ENCODE measurements around the gene ATP6AP1. TPM values are rescaled to one million over a fixed set of nuclear protein-coding genes. Genes with fewer than 3 reads are reported as not detected.

ATP6AP1 gene
- total and polyA plus RNA-seq, 9 of the 15 experiments (the other 6 are each of a cell fraction or from before 2014, with no cell fraction given) = 8.3 to 90.5 (median 52.9) TPM

- TF ChIP-seq, protein P1, sequence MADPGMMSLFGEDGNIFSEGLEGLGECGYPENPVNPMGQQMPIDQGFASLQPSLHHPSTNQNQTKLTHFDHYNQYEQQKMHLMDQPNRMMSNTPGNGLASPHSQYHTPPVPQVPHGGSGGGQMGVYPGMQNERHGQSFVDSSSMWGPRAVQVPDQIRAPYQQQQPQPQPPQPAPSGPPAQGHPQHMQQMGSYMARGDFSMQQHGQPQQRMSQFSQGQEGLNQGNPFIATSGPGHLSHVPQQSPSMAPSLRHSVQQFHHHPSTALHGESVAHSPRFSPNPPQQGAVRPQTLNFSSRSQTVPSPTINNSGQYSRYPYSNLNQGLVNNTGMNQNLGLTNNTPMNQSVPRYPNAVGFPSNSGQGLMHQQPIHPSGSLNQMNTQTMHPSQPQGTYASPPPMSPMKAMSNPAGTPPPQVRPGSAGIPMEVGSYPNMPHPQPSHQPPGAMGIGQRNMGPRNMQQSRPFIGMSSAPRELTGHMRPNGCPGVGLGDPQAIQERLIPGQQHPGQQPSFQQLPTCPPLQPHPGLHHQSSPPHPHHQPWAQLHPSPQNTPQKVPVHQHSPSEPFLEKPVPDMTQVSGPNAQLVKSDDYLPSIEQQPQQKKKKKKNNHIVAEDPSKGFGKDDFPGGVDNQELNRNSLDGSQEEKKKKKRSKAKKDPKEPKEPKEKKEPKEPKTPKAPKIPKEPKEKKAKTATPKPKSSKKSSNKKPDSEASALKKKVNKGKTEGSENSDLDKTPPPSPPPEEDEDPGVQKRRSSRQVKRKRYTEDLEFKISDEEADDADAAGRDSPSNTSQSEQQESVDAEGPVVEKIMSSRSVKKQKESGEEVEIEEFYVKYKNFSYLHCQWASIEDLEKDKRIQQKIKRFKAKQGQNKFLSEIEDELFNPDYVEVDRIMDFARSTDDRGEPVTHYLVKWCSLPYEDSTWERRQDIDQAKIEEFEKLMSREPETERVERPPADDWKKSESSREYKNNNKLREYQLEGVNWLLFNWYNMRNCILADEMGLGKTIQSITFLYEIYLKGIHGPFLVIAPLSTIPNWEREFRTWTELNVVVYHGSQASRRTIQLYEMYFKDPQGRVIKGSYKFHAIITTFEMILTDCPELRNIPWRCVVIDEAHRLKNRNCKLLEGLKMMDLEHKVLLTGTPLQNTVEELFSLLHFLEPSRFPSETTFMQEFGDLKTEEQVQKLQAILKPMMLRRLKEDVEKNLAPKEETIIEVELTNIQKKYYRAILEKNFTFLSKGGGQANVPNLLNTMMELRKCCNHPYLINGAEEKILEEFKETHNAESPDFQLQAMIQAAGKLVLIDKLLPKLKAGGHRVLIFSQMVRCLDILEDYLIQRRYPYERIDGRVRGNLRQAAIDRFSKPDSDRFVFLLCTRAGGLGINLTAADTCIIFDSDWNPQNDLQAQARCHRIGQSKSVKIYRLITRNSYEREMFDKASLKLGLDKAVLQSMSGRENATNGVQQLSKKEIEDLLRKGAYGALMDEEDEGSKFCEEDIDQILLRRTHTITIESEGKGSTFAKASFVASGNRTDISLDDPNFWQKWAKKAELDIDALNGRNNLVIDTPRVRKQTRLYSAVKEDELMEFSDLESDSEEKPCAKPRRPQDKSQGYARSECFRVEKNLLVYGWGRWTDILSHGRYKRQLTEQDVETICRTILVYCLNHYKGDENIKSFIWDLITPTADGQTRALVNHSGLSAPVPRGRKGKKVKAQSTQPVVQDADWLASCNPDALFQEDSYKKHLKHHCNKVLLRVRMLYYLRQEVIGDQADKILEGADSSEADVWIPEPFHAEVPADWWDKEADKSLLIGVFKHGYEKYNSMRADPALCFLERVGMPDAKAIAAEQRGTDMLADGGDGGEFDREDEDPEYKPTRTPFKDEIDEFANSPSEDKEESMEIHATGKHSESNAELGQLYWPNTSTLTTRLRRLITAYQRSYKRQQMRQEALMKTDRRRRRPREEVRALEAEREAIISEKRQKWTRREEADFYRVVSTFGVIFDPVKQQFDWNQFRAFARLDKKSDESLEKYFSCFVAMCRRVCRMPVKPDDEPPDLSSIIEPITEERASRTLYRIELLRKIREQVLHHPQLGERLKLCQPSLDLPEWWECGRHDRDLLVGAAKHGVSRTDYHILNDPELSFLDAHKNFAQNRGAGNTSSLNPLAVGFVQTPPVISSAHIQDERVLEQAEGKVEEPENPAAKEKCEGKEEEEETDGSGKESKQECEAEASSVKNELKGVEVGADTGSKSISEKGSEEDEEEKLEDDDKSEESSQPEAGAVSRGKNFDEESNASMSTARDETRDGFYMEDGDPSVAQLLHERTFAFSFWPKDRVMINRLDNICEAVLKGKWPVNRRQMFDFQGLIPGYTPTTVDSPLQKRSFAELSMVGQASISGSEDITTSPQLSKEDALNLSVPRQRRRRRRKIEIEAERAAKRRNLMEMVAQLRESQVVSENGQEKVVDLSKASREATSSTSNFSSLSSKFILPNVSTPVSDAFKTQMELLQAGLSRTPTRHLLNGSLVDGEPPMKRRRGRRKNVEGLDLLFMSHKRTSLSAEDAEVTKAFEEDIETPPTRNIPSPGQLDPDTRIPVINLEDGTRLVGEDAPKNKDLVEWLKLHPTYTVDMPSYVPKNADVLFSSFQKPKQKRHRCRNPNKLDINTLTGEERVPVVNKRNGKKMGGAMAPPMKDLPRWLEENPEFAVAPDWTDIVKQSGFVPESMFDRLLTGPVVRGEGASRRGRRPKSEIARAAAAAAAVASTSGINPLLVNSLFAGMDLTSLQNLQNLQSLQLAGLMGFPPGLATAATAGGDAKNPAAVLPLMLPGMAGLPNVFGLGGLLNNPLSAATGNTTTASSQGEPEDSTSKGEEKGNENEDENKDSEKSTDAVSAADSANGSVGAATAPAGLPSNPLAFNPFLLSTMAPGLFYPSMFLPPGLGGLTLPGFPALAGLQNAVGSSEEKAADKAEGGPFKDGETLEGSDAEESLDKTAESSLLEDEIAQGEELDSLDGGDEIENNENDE (IDR thresholded peaks at IDR 0.05; ENCODE audit: low read depth, low read length) = no peak
- TF ChIP-seq CBX5 (IDR thresholded peaks at IDR 0.05; ENCODE audit: borderline replicate concordance, low read depth) = no peak
- TF ChIP-seq POLR3G (IDR thresholded peaks at IDR 0.05; ENCODE audit: extremely low read depth, insufficient read length, insufficient replicate concordance) = no peak
- no peak for TF ChIP-seq DMBX1 (CRISPR knock-in tag; IDR thresholded peaks at IDR 0.05; ENCODE audit: borderline replicate concordance)
- TF ChIP-seq, protein P2, sequence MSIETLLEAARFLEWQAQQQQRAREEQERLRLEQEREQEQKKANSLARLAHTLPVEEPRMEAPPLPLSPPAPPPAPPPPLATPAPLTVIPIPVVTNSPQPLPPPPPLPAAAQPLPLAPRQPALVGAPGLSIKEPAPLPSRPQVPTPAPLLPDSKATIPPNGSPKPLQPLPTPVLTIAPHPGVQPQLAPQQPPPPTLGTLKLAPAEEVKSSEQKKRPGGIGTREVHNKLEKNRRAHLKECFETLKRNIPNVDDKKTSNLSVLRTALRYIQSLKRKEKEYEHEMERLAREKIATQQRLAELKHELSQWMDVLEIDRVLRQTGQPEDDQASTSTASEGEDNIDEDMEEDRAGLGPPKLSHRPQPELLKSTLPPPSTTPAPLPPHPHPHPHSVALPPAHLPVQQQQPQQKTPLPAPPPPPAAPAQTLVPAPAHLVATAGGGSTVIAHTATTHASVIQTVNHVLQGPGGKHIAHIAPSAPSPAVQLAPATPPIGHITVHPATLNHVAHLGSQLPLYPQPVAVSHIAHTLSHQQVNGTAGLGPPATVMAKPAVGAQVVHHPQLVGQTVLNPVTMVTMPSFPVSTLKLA (conservative IDR thresholded peaks at IDR 0.05) = 0 out of 4 replicates have a peak, but pooled peaks have one; percentile 37 to 45
- TF ChIP-seq ZBTB12 (CRISPR knock-in tag; IDR thresholded peaks at IDR 0.05) = no peak
- TF ChIP-seq VEZF1 (CRISPR knock-in tag; IDR thresholded peaks at IDR 0.05) = peak; percentile 82
- no peak for TF ChIP-seq HDAC3 (IDR thresholded peaks at IDR 0.05; ENCODE audit: borderline replicate concordance, partially characterized antibody)
- 0 out of 2 replicates have a peak, but pooled peaks have one; percentile 3 for TF ChIP-seq GABPB1 (CRISPR knock-in tag; IDR thresholded peaks at IDR 0.05)
- TF ChIP-seq TBL1XR1 (IDR thresholded peaks at IDR 0.05; ENCODE audit: low read length in 2 of 2) = no peak
- TF ChIP-seq ZNF780A (CRISPR knock-in tag; IDR thresholded peaks at IDR 0.05) = no peak
Measured at GRCh38 chrX:154409222-154409871, 19.1 kb upstream of the ATP6AP1 start, which contains the start of gene DNASE1L1 (continued).

Measured in K562 (cell line).